Amygdala (tissue), 56 donors: ENCODE results near the gene WDR20.
A peak's percentile ranks its signal among the peaks of the same experiment; 100 is the strongest.
"Not testable (repeated sequence)": the region's sequence is repeated elsewhere in the genome, so short reads cannot be mapped to it uniquely, and the experiment has no call there.

ENCODE experiments used
- DNase-seq, 56 donors: peaks; one replicate each; lab custom pipeline; 2025; lab: John Stamatoyannopoulos, UW

Gene WDR20

GRCh38 chr14:102126807-102127455, 12.8 kb upstream of the WDR20 start:
- DNase-seq: no peak

DNA sequence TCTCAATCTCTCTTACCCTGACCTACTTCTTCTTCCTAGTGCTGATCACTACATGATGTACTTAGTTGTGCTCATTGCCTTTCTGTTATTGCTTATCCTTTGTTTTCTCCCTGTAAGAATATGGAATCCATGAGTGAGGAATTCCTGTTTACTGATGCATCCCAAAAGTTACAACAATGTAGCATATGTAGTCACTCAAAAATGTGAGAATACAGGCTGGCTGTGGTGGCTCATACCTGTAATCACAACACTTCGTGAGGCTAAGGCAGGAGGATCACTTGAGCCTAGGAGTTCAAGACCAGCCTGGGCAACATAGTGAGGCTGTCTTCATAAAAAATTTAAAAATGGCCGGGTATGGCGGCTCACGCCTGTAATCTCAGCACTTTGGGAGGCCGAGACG, 8.0 kb upstream of the WDR20 start:
- no peak for DNase-seq

DNA sequence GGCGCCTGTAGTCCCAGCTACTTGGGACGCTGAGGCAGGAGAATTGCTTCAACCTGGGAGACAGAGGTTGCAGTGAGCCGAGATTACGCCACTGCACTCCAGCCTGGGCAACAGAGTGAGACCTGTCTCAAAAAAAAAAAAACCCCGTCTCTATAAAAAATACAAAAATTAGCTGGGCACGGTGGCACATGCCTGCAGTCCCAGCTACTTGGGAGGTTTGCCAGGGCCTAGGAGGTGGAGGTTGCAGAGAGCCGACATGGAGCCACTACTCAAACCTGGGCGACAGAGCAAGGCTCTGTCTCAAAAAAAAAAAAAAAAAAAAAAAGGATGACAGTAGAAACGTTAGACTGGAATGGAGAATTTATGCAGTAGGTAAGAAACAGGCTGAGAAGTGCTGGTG, 5.7 kb upstream of the WDR20 start:
- not testable (repeated sequence) for DNase-seq

- peak in 2 of 56 donors; percentile 18 to 21 for DNase-seq
Measured at GRCh38 chr14:102134719-102135118, 5.0 kb upstream of the WDR20 start.

DNA sequence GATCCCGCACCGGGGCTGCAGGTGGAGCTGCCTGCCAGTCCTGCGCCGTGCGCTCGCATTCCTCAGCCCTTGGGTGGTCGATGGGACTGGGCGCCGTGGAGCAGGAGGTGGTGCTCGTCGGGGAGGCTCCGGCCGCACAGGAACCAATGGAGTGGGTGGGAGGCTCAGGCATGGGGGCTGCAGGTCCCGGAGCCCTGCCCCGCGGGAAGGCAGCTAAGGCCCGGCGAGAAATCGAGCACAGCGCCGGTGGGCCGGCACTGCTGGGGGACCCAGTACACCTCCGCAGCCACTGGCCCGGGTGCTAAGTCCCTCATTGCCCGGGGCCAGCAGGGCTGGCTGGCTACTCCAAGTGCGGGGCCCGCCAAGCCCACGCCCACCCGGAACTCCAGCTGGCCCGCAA, 4.2 kb upstream of the WDR20 start:
- DNase-seq: not testable (repeated sequence)

DNA sequence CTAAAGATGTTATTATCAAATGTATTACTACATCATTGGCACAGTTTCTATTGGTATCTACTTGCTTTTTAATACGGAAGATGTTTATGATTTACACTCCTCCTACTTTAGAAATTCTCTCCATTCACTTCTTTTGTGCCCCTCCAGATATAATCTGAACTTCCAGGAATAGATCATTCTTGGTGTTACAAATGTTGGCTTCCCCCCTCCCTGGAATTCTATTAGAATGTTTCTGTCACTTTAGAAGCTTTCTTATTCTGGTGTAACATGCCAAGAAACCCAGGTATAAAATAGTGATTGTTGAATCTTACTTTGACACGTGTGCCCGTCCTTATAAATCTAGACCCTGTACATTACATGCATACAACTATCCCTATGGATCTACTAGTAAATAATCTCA, 1.2 kb upstream of the WDR20 start:
- DNase-seq: no peak

- DNase-seq: peak in 2 of 56 donors; percentile 49 to 51
Measured at GRCh38 chr14:102138961-102139285, 774 bp upstream of the WDR20 start.

DNA sequence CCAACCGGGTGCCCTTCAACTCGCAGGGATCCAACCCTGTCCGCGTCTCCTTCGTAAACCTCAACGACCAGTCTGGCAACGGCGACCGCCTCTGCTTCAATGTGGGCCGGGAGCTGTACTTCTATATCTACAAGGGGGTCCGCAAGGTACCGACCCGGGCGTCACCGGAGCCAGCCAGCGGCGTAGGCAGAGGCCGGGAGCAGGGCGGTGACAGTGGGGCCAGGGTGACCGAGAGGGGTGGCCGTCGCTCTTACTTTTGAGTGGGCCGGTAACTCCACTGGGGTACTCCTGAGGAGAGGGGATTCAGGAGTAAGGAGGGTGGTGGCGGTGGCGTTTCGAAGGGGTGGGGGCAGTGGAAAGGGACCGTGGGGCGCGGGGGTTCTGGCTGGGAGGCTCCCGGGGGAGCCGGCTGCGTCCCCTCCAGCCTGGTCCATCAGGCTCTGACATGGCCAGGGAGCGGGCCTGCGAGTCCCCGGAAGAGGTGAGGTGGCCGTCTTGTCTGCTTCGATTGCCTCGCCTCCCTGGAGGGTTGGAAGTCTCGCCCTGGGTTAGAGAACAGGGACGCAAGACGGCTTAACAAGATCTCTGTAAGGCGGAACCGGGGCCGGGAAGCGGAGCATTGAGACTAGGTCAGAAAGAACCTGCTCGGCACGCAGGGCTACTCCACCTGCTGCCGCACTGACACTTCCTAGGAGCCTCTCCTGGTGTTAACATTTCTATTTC, 491 bp downstream of the WDR20 start:
- peak in 20 of 56 donors; percentile 12 to 61 (median 35) for DNase-seq

GRCh38 chr14:102140750-102141145, 1.1 kb downstream of the WDR20 start:
- DNase-seq: peak in 1 of 56 donors; percentile 34

DNA sequence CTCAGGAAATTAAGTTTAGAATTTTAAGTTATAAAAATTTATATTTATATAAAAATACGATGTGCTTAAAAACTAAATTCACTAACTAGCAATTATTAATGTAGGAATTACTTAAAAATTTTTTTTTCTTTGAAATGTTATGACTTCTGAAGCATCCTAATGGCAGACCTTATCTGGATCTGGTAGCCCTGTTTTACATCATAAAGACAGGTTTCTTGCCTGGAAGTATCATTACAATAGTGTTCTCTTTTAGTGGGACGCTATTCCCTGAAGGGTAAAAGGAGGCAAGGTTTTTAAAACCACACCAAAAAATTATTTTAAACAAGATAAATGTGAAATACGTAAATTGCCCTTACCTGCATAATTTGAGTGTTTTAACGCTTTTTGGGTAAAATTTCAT, 2.1 kb downstream of the WDR20 start:
- no peak for DNase-seq

GRCh38 chr14:102144914-102145313, 5.2 kb downstream of the WDR20 start:
- no peak for DNase-seq

GRCh38 chr14:102145395-102145794, 5.7 kb downstream of the WDR20 start:
- DNase-seq: no peak

- no peak for DNase-seq
Measured at GRCh38 chr14:102146423-102146822, 6.7 kb downstream of the WDR20 start.

DNA sequence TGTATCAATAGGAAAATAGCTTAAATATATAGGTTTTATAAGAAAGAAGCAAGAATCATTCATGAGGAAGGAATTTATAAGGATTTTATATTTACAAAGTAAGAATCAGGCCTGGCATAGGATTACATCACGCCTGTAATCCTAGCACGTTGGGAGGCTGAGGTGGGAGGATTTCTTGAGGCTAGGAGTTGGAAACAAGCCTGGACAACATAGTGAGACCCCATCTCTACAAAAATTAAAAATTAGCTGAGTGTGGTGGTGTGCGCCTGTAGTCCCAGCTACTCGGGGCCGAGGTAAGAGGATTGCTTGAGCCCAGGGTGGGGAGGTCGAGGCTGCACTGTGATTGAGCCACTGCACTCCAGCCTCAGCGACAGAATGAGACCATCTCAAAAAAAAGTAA, 10.4 kb downstream of the WDR20 start:
- DNase-seq: no peak

DNA sequence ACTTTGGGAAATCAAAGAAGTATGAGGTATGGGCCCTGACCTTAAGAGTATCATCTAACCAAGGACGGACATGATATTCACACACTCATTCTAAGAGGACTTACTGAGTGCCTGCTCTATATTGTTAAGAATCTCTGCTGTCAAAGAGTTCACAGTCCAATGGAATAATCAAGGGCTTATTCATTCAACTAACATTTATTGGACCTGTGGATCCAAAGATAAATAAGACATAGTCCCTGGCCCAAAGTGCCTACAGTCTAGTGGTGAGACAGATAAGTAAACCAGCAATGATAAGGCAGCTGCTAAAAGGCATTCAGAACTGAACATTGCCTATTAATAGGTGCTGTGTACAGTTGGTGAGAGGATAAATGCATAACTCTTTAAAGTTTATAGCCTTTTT, 11.0 kb downstream of the WDR20 start:
- no peak for DNase-seq

DNA sequence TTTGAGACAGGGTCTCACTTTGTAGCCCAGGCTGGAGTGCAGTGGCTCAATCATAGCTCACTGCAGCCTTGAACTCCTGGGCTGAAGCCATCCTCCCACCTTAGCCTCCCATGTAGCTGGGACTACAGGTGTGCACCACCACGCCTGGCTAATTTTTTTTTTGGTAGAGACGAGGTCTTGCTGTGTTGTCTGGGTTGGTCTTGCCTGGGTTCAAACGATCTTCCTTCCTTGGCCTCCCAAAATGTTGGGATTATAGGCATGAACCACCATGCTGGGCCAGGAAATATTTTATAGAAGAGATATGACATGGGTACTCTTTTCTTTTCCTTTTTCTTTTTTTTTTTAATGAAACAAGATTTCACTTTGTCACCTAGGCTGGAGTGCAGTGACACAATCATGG, 11.7 kb downstream of the WDR20 start:
- DNase-seq: not testable (repeated sequence)

GRCh38 chr14:102154121-102154520, 14.4 kb downstream of the WDR20 start:
- DNase-seq: no peak

GRCh38 chr14:102154821-102155549, 15.3 kb downstream of the WDR20 start:
- no peak for DNase-seq

DNA sequence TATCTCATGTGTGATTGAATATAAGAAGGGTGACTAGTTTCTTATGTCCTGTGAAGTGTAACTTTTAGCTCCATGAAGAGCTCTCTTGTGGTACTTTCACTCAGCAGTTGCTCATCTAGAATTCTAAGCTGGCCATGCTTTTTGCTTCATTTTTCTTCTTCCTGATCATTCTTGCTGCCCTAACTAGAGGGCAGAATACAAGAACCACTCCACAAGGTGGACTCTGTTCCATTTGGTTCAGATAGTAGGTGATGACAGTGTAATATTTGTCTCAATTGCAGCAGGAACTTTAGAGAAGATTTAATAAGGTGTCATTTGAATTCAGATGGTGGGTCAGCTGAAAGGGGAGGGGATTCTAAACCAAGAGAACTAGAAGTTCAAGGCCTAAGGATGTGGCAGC, 17.6 kb downstream of the WDR20 start:
- no peak for DNase-seq

- DNase-seq: no peak
Measured at GRCh38 chr14:102158797-102159196, 19.1 kb downstream of the WDR20 start.

- no peak for DNase-seq
Measured at GRCh38 chr14:102159841-102160240, 20.1 kb downstream of the WDR20 start.

- DNase-seq: no peak
Measured at GRCh38 chr14:102162487-102162886, 22.8 kb downstream of the WDR20 start.
